ENCODE results near the gene MAFG.
A peak's percentile ranks its signal among the peaks of the same experiment; 100 is the strongest.

MAFG gene

GRCh38 chr17:81898029-81898866 lies 29.3 kb downstream of the MAFG start:
- DNase-seq (ENCODE audit: low read depth), result no peak

GRCh38 chr17:81895400-81895799 lies 32.1 kb downstream of the MAFG start:
- no peak for DNase-seq (ENCODE audit: low read depth)

- DNase-seq (ENCODE audit: low read depth), result no peak
Measured at GRCh38 chr17:81891303-81891552, 36.3 kb downstream of the MAFG start.

- no peak for DNase-seq (ENCODE audit: low read depth)
Measured at GRCh38 chr17:81890447-81891302, 36.9 kb downstream of the MAFG start.

DNA sequence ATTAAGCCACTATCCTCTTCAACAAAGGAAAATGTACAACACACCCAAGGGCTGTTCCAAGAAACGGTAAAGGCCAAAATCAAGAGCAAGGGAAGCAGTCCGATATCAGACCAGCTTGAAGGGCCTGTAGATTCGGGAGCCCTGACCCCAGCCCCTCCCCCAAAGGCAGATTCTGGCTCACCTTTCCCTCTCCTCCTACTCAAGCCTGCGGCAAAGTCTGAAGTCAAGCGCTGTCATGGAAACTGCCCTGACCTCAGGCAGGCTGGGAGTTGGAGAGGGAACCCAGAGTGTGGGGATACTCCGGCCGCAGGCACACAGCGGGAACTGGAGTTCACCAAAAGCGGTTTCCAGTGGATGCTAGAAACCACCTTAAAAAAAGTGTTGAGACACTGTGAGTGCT lies 37.9 kb downstream of the MAFG start:
- DNase-seq (ENCODE audit: low read depth), result no peak

DNA sequence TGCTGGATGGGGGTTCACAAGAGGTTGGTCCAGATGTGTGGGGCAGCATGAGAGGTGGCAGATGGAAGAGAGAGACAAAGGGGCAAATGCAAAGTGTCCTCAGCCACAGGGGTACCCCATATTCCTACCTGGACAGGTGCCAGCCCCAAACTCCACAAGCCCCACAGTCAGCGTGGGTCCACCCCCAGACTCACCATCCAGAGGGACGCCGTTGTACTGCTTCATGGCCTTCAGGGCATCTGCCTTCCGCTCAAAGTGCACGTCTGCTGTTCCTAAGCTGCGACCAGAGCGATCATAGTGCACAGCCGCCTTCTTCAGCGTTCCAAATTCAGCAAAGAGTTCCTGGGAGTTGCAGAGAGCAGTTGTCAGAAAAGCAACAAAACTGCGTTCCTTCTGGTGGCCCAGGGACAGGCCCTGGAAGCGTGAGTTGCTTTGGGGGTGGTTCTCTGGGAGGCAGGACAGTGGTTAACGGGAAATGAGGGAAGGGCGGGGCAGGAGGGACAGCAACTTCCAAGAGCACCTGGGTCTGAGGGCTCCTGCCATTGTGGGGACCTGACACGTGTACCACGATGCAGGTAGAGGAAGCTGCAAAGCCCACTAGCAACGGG lies 38.4 kb downstream of the MAFG start:
- no peak for DNase-seq (ENCODE audit: low read depth)

- no peak for DNase-seq (ENCODE audit: low read depth)
Measured at GRCh38 chr17:81888105-81888987, 39.2 kb downstream of the MAFG start.

DNA sequence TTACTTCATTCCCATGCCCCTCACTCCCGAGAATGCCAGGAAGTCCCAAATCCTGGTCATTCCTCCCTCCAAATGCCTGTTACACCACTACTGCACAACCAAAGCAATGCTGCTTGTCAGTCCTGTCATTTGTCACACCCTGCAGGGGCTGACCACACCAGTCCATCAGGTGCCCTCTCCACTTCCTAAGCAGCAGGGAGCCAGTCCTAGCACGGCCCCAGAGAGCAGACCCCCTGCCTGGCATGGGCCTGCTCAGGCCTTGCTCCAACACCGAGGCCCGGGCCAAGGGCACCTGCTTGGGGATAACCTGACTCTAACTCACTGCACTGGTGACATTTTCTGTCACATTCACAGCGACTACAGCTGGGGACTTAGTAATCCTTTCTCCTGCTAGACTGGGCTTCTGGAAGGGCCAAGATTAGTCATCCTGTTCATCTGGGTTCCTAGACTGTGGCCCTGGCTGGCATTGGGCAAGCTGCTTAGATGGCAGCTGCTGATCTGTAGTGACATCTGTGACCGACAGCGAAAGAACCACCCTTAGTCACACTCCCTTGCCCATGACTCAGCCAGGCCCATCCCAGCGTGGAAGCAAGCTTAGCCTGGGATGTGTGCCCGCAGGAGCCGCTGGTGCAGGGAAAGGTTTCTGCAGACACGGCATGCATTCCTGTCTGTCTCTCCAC lies 41.5 kb downstream of the MAFG start:
- DNase-seq (ENCODE audit: low read depth), result no peak

DNA sequence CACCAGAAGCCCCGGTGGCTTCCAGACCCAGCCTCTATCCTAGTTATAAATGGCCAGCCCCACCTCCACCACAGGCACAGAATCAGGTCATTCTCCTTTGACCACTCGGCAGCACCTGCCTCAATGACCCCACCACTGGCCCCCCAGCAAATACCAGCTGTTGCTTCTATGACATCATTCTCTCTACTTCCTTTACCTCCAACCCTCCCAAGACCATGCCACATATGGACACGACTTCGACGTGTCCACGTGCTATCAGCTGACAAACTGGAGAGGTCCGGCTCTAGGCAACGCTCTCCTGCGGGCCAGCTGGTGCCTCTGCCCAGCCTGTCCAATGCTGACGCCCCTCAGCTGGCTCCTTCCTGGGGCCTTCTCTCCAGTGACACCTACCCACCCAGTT lies 42.1 kb downstream of the MAFG start:
- no peak for DNase-seq (ENCODE audit: low read depth)

GRCh38 chr17:81884968-81885367 lies 42.6 kb downstream of the MAFG start:
- DNase-seq (ENCODE audit: low read depth), result no peak

DNA sequence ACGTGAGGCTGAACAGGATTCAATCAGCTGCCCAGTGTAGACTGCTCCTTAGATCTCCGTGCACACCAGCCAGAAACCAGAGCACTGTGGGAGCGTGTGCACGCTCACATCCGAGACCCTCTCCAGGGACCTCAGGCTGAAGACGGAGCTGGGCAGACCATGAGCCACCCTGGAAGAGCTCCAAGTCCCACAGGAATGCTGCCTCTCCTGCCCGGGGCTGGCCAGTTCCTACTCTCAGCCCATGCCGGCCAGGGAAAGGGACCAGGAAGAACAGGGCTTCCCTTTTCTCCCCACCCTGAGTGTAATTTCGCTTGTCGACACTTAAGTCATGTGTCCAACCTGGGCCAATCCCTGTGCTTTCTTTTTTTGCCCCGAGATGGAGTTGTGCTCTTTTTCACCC lies 43.0 kb downstream of the MAFG start:
- no peak for DNase-seq (ENCODE audit: low read depth)

DNA sequence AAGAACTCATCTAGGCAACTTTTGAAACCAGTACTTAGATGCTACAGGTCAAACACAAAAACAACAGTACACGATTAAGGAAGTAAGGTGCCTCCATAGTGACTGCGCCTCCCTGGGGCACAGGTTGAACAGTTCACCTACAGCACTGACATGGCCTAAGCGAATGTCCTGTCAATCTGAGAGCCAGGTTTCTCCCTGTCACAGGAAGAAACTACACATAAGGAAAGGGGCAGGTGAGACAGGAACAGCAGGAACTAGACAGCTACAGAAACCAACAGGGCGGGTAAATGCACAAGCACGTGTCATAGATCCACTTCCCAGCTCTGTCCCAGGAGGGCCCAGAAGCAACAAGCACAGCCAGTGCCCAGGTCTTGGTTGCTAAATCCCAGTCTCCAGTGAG lies 48.4 kb downstream of the MAFG start:
- DNase-seq (ENCODE audit: low read depth), result no peak

GRCh38 chr17:81878294-81878693 lies 49.2 kb downstream of the MAFG start:
- no peak for DNase-seq (ENCODE audit: low read depth)

DNA sequence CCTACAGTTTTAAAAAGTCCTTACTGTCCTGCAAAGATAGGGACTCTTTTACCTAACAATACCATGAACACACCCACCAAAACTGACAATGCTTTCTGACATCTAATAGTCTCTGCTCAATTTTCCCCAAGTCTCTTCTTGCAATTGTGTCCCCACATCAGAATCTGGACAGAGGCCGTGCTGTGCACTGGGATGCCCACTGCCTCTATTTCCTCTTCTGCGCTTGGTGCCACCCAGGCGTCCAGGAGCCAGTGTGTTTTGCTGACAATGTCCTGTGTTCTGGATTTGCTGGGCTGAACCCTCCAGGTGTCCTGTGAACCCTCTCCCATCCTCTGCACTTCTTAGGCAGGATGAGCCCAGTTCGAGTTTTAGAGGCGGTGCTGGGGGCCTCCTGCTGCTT lies 50.0 kb downstream of the MAFG start:
- no peak for DNase-seq (ENCODE audit: low read depth)

DNA sequence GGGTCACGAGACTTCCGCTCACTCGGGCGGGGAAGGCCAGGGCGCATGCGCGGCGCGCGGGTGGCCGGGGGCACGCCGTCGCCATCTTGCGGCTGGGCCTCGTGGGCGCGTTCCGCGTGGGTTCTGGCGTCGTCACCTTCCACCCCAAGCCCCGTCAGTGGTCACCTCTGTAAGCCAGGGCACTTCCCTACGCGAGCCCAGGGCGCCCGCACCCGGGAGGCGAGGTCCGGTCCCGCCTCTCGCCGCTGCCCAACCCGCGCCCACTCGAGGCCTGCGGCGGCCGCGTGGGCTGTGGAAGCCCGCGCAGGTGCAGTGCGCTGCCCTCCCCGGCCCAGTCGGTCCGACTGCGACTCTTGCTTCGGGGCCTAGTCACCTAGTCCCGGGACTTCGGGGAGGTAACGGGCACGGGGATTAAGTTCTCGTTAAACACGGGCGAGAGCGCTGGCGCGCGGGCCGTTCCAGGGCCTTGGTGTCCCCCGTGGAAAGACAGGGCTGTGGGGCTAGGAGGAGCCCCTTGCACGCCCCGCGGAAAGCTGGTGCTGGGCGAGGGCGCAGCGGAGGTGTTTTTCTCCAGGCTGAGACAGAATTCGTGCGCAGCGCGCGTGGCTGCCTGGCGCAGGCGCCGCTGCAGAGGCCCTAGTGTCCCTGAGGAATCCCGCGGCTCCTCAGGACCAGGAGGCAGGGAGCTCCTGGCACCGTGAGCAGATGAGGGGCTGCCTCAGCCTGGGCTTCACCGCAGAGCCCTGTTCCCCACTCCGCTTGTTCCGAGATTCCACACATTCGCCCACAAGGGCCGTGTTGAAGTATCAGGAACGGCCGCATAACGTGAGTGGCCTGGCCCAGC lies 55.9 kb downstream of the MAFG start:
- DNase-seq (ENCODE audit: low read depth), result peak; percentile 95

DNA sequence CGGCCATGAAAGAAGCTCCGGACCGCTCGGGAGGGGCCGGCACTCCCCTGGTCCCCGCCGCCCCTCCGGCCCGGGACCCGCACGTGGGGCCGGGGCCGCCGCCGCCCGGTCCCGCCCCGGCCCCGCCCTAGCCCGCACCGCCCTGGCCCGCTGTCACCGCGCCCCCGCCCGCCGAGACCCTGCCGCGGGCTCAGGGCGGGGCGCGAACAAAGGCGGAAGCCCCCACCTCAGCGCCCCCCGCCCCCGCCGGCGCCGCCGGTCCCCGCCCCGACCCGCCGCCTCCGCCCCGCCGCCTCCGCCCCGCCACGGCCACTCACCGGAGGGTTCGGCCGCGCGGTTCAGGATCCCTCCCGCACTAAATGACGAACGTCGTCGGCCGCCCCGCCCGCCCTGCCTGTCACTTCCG lies 56.6 kb downstream of the MAFG start, which contains the start of gene ARHGDIA:
ARHGDIA (minus strand) TSS at position 357 of the 406 bp plus-strand sequence. CDS start 1,407 bp downstream, outside the sequence.
- DNase-seq (ENCODE audit: low read depth), result no peak

DNA sequence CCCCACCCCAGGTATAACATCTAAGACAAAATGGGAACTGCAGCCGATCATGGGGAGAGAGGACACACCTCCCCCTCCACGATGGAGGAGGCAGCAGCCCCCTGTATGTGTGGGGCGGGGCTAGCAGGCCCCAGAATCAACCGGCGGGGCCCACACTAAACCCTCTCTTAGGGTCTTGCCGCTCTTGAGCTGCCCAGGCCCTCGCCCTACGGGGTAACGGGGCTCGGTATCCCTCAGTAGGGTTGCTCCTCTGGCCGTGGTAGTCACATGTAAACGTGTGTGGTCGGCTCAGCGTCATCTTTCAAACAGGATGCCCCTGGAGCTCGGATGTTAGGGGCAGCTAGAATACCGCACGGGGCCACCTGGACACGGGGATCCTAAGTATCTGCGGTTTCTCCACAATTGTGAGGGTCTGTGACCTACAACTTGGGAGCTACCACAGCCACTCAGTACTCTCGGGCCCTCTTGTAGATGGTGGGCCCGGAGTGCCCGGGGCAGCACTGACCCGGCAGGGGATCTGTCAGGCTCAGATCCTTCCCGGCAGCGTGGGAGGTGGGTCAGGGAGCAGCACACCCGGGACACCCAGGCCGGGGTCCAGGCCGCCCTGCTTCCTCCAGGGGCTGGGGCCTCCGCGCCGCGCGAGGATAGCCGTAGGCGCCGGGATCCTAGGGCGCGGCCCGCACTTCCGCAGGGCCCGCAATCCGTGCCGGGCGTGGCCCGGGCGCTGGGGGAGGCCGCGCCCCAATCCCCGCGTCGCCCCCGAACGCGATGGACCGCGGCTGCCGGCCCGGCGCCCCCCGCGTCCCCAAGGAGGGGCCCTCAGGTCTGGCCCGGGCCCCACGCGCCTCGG lies 57.2 kb downstream of the MAFG start:
- DNase-seq (ENCODE audit: low read depth), result no peak

- no peak for DNase-seq (ENCODE audit: low read depth)
Measured at GRCh38 chr17:81869221-81870130, 58.1 kb downstream of the MAFG start.

Measured in stimulated activated CD8-positive, alpha-beta memory T cell treated with anti-CD3 and anti-CD28 coated beads, Interleukin-12 subunit alpha, Interleukin-12 subunit beta, amount 100 ng/mL, for 1 hour (primary cell).